GM12878 (cell line): Measurements from ENCODE around the gene RAB10. TPM values are rescaled to one million over a fixed set of nuclear protein-coding genes. Genes with fewer than 3 reads are reported as not detected.

Experiments
- ATAC-seq: fragments of 200-7000 bp; cut with Tn5 transposase; 3 replicates; pipeline ENCODE4 v1.9.1; 2020; ENCODE audit warnings: mild to moderate bottlenecking, moderate library complexity
- BruUV-seq: library from RNA; stranded (reverse); fragments of 400-500 nt; replicated peaks from 2 replicates; lab custom pipeline; 2021; lab: Mats Ljungman, UMichigan
- CTCF ChIA-PET: fragments of 300-600 bp; sonication (Branson Sonifier 250); formaldehyde crosslinking; extraction: SDS; loops from one replicate; lab custom pipeline; 2021; ENCODE audit warnings: inconsistent platforms; lab: Yijun Ruan, JAX
- POLR2A ChIA-PET: fragments of 350-600 bp; formaldehyde crosslinking; extraction: SDS; loops from one replicate; lab custom pipeline; 2021; ENCODE audit warnings: inconsistent platforms; lab: Charles Lee
- RAD21 ChIA-PET: fragments of 300-600 bp; sonication (Branson Sonifier 250); formaldehyde crosslinking; loops from one replicate; lab custom pipeline; 2023; ENCODE audit warnings: antibody characterized with exemption; ENCODE audit not compliant: unreplicated experiment; lab: Charles Lee
- SMC1A ChIA-PET: fragments of 300-600 bp; sonication (Branson Sonifier 250); formaldehyde crosslinking; loops from one replicate; lab custom pipeline; 2023; ENCODE audit not compliant: unreplicated experiment, uncharacterized antibody; lab: Charles Lee
- DNase-seq: peaks from one replicate; pipeline ENCODE4 v3.0.0-alpha.2; 2011; ENCODE audit warnings: low read depth, low spot score
- FAIRE-seq: peaks from 3 replicates; lab custom pipeline; 2011; peaks lifted over from hg19 to GRCh38; lab: Jason Lieb, UNC
- H2AFZ ChIP-seq: 2 replicates; pipeline ENCODE4 v1.6.0; 2011; ENCODE audit warnings: low read depth, low read length, control low read depth; ENCODE audit not compliant: control insufficient read depth
- H3K27ac ChIP-seq: 2 replicates; pipeline ENCODE4 v1.5.1; 2011; ENCODE audit warnings: control low read depth; ENCODE audit not compliant: control insufficient read depth, insufficient read depth
- H3K27me3 ChIP-seq, 2 experiments: replicated peaks in 1 of 2; 2 replicates each; pipeline versions ENCODE4 v1.6.0 to v1.6.1; 2011; ENCODE audit warnings: low read length in 1 of 2; ENCODE audit not compliant: control insufficient read depth in 2 of 2, insufficient read depth in 2 of 2
- H3K36me3 ChIP-seq, 2 experiments: 2 replicates each; pipeline ENCODE4 v1.5.1; 2011; ENCODE audit warnings: low read length in 1 of 2; ENCODE audit not compliant: control insufficient read depth in 2 of 2, insufficient read depth in 2 of 2
- H3K4me1 ChIP-seq: 2 replicates; pipeline ENCODE4 v1.6.1; 2011; ENCODE audit warnings: mild to moderate bottlenecking, low read length, moderate library complexity, mixed read lengths; ENCODE audit not compliant: control insufficient read depth, insufficient read depth
- H3K4me2 ChIP-seq: 2 replicates; pipeline ENCODE4 v1.6.0; 2011; ENCODE audit warnings: control low read depth; ENCODE audit not compliant: control insufficient read depth, insufficient read depth
- H3K4me3 ChIP-seq: fragments of 200-600 bp; sonication (generic); 2 replicates; pipeline ENCODE4 v1.5.1; 2016
- H3K79me2 ChIP-seq: 2 replicates; pipeline ENCODE4 v1.6.0; 2011; ENCODE audit warnings: low read length; ENCODE audit not compliant: control insufficient read depth, insufficient read depth
- H3K9ac ChIP-seq: 2 replicates; pipeline ENCODE4 v1.8.0; 2011; ENCODE audit warnings: low read length, control low read depth, mixed read lengths; ENCODE audit not compliant: control insufficient read depth, insufficient read depth
- H3K9me3 ChIP-seq: replicated peaks from 3 replicates; pipeline ENCODE4 v1.5.1; 2011; ENCODE audit warnings: mild to moderate bottlenecking, low read length; ENCODE audit not compliant: control insufficient read depth, insufficient read depth
- H4K20me1 ChIP-seq: 2 replicates; pipeline ENCODE4 v1.6.0; 2011; ENCODE audit not compliant: control insufficient read depth, insufficient read depth
- ATF7 ChIP-seq: fragments of 450-650 bp; IDR thresholded peaks from 2 replicates; pipeline ENCODE4 v1.6.1; 2016; ENCODE audit warnings: low read depth, mild to moderate bottlenecking
- GABPA ChIP-seq: IDR thresholded peaks from 2 replicates; pipeline ENCODE4 v1.6.1; 2014; ENCODE audit warnings: antibody characterized with exemption, low read depth, mild to moderate bottlenecking, inconsistent platforms
- MYB ChIP-seq: fragments of 150-350 bp; IDR thresholded peaks from 2 replicates; pipeline ENCODE4 v1.6.1; 2014; ENCODE audit warnings: mild to moderate bottlenecking, low read depth, low read length, borderline replicate concordance
- NBN ChIP-seq: fragments of 450-650 bp; IDR thresholded peaks from 2 replicates; pipeline ENCODE4 v1.6.1; 2016
- WGBS: methylation state at CpG from one replicate; pipeline ENCODE4 v1.1.6; 2016; ENCODE audit warnings: low lambda C conversion rate; ENCODE audit not compliant: insufficient replicate concordance, insufficient coverage; ENCODE audit errors: missing lambda C conversion rate; 5-methylcytosine and 5-hydroxymethylcytosine counted together
- in situ Hi-C: fragments of 300-500 bp; cut with MboI; formaldehyde crosslinking; loops from 9 replicates; pipeline ENCODE4 v1.14.3; 2018; ENCODE audit warnings: mixed read lengths
- intact Hi-C: fragments of 100-400 bp; cut with micrococcal nuclease; formaldehyde crosslinking; loops from one replicate; pipeline ENCODE4 v1.14.2; 2022; ENCODE audit not compliant: unreplicated experiment
- polyA plus RNA-seq, 11 experiments: library from polyadenylated mRNA; depleted of rRNA in 4 of 11; unstranded in 6 of 11; stranded (reverse) in 5 of 11; fragments of >200 nt; fragmentation: Nextera tagmentation in 4 of 11; fragmentation: Illumina TruSeq in 1 of 11; extraction: Ambion mirVana in 4 of 11; extraction: Trizol in 1 of 11; gene quantifications; 1 replicate in 1 of 11; 2 replicates in 10 of 11; pipeline versions ENCODE4 v1.2.1 to v1.2.3, GENCODE V29; 2011 to 2016; ENCODE audit warnings: inconsistent platforms in 2 of 11, missing spikeins in 2 of 11, low read depth in 1 of 11
- total RNA-seq, 4 experiments: library from RNA; depleted of rRNA in 3 of 4; stranded (reverse); fragments of >200 nt in 3 of 4; fragmentation: Illumina TruSeq in 1 of 4; extraction: Trizol in 1 of 4; gene quantifications; 2 replicates each; pipeline versions ENCODE4 v1.2.1 to v1.2.3, GENCODE V29; 2013 to 2021
- TF ChIP-seq, protein P1 (sequence below): fragments of 450-650 bp; IDR thresholded peaks from 2 replicates; pipeline ENCODE4 v1.6.1; 2017; ENCODE audit warnings: mild to moderate bottlenecking, moderate library complexity
- TF ChIP-seq, protein P2 (sequence below): fragments of 450-650 bp; IDR thresholded peaks from 2 replicates; pipeline ENCODE4 v1.6.1; 2018; ENCODE audit warnings: borderline replicate concordance, mild to moderate bottlenecking; ENCODE audit not compliant: partially characterized antibody

Gene RAB10
- total and polyA plus RNA-seq, 10 of the 15 experiments (the other 5 are each of a cell fraction or from before 2014, with no cell fraction given): 13.3 to 109 (median 82.0) TPM

DNA sequence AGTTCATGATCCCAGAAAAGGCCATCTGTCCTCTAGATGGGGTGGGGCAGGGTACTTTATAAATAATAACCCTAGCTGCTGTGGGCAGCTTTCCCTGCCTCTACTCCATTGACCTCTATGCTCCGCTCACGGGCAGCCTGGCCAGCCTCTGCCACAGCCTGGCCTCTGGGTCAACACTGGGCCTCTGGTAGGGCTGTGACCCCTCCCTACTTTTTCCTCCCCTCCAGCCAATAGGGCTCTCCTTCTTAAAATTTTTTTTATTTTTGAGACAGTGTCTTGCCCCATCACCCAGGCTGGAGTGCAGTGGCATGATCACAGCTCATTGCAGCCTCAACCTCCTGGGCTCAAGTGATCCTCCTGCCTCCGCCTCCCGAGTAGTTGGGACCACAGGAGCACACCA, 134.9 kb downstream of the RAB10 start:
- DNase-seq: no peak
- H4K20me1 ChIP-seq: no peaks in the 10 kb centered on the region
- intact Hi-C loops (no loop called here), in situ Hi-C loops (no loop called here)
- BruUV-seq: no TSS peak
- H3K79me2 ChIP-seq: no peaks in the 10 kb centered on the region
- no peaks in the 10 kb centered on the region for H3K4me1 ChIP-seq
- H3K4me3 ChIP-seq: no peak overlapping the region
- TF ChIP-seq, protein P1, sequence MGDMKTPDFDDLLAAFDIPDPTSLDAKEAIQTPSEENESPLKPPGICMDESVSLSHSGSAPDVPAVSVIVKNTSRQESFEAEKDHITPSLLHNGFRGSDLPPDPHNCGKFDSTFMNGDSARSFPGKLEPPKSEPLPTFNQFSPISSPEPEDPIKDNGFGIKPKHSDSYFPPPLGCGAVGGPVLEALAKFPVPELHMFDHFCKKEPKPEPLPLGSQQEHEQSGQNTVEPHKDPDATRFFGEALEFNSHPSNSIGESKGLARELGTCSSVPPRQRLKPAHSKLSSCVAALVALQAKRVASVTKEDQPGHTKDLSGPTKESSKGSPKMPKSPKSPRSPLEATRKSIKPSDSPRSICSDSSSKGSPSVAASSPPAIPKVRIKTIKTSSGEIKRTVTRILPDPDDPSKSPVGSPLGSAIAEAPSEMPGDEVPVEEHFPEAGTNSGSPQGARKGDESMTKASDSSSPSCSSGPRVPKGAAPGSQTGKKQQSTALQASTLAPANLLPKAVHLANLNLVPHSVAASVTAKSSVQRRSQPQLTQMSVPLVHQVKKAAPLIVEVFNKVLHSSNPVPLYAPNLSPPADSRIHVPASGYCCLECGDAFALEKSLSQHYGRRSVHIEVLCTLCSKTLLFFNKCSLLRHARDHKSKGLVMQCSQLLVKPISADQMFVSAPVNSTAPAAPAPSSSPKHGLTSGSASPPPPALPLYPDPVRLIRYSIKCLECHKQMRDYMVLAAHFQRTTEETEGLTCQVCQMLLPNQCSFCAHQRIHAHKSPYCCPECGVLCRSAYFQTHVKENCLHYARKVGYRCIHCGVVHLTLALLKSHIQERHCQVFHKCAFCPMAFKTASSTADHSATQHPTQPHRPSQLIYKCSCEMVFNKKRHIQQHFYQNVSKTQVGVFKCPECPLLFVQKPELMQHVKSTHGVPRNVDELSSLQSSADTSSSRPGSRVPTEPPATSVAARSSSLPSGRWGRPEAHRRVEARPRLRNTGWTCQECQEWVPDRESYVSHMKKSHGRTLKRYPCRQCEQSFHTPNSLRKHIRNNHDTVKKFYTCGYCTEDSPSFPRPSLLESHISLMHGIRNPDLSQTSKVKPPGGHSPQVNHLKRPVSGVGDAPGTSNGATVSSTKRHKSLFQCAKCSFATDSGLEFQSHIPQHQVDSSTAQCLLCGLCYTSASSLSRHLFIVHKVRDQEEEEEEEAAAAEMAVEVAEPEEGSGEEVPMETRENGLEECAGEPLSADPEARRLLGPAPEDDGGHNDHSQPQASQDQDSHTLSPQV: no peak
- TF ChIP-seq NBN: no peak
- SMC1A ChIA-PET: no interaction called here
- H3K27me3 ChIP-seq: peaks cover 0 to 2% of the 10 kb centered on the region in 2 experiments; a peak in 2 of 4 replicates
- POLR2A ChIA-PET: interaction anchor here (0.5 kb wide), 1 partner anchor 24 kb away, joined by 5 read pairs; no protein-coding TSS in a partner anchor
- H2AFZ ChIP-seq: no peak overlapping the region
- H3K9me3 ChIP-seq: no peaks in the 10 kb centered on the region
- CTCF ChIA-PET: interaction anchor here (1.3 kb wide), 1 partner anchor 162 kb away, joined by 3 read pairs; no protein-coding TSS in a partner anchor
- no peak for FAIRE-seq
- no peak overlapping the region for H3K27ac ChIP-seq
- H3K4me2 ChIP-seq: no peak overlapping the region
- WGBS: 69% methylated on average over 4 of the region's 4 CpGs
- no peaks in the 10 kb centered on the region for H3K36me3 ChIP-seq
- RAD21 ChIA-PET: no interaction called here
- no peak overlapping the region for H3K9ac ChIP-seq
- ATAC-seq: no peak

DNA sequence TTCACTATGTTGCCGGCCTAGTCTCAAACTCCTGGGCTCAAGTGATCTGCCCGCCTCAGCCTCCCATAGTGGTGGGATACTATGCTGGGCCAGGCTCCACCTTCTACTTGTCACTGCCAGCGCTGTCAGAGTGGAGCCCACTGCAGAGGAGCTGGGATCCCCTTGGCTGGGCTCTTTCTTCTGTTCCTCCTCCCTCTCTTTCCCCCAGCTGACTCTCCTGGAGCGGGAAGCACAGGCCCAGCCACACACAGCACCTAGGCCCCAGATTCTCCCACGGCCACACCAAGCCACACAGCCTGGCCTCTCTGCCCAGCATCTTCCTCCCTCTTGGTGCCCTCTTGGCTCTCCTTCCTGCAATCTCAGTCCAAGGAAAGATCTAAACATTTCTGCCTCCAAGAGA, 135.3 kb downstream of the RAB10 start:
- intact Hi-C loops: no loop called here
- in situ Hi-C loops: no loop called here
- Histone ChIP-seq H3K9ac (no peak overlapping the region), H3K9me3 (no peaks in the 10 kb centered on the region), H3K4me1 (no peaks in the 10 kb centered on the region), H3K27ac (no peak overlapping the region), H3K79me2 (no peaks in the 10 kb centered on the region), H3K4me2 (no peak overlapping the region), H3K27me3 (peaks cover 0 to 4% of the 10 kb centered on the region in 2 experiments; a peak in 3 of 4 replicates), H4K20me1 (no peaks in the 10 kb centered on the region; the same call in 1 of the 2 replicates), H2AFZ (no peak overlapping the region), H3K36me3 (no peaks in the 10 kb centered on the region), H3K4me3 (no peak overlapping the region)
- SMC1A ChIA-PET: no interaction called here
- no TSS peak for BruUV-seq
- FAIRE-seq: no peak
- ATAC-seq: no peak
- WGBS: 65% methylated on average over 5 of the region's 5 CpGs
- CTCF ChIA-PET: no interaction called here
- no peak for DNase-seq
- POLR2A ChIA-PET: interaction anchor here (0.5 kb wide), 1 partner anchor 24 kb away, joined by 5 read pairs; no protein-coding TSS in a partner anchor
- RAD21 ChIA-PET: no interaction called here
- TF ChIP-seq, protein P2, sequence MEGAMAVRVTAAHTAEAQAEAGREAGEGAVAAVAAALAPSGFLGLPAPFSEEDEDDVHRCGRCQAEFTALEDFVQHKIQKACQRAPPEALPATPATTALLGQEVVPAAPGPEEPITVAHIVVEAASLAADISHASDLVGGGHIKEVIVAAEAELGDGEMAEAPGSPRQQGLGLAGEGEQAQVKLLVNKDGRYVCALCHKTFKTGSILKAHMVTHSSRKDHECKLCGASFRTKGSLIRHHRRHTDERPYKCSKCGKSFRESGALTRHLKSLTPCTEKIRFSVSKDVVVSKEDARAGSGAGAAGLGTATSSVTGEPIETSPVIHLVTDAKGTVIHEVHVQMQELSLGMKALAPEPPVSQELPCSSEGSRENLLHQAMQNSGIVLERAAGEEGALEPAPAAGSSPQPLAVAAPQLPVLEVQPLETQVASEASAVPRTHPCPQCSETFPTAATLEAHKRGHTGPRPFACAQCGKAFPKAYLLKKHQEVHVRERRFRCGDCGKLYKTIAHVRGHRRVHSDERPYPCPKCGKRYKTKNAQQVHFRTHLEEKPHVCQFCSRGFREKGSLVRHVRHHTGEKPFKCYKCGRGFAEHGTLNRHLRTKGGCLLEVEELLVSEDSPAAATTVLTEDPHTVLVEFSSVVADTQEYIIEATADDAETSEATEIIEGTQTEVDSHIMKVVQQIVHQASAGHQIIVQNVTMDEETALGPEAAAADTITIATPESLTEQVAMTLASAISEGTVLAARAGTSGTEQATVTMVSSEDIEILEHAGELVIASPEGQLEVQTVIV: no peak
- no peak for TF ChIP-seq MYB
- no peak for TF ChIP-seq ATF7
- TF ChIP-seq GABPA: no peak
